Activated CD8-positive, alpha-beta memory T cell treated with anti-CD3 and anti-CD28 coated beads, Interleukin-2, amount 10 ng/mL, durations not matched to agents 7 days and 5 days (primary cell): ENCODE measurements around the gene TMEM240. TPM values are rescaled to one million over a fixed set of nuclear protein-coding genes. Genes with fewer than 3 reads are reported as not detected.

Experiments
- total RNA-seq, 2 experiments: library from RNA; stranded (reverse); gene quantifications; one replicate each; pipeline ENCODE4 v1.2.3, GENCODE V29; 2021

Gene TMEM240
- total RNA-seq, 2 experiments from 2014 or later: 0.38 to 0.61 TPM

Other genes with a start within 250 kb of the TMEM240 start
- gene ACAP3, start 232.7 kb downstream of the TMEM240 start, total RNA-seq: 10 to 100 TPM; 71.7 to 99.9 TPM
- 10 to 100 TPM; 26.3 to 27.2 TPM for gene PUSL1, start 232.0 kb downstream of the TMEM240 start, total RNA-seq
- gene INTS11, start 216.0 kb downstream of the TMEM240 start, total RNA-seq: 100 to 1,000 TPM; 126 to 135 TPM
- 10 to 100 TPM; 17.6 to 18.5 TPM for gene CPTP, start 215.8 kb downstream of the TMEM240 start, total RNA-seq
- under 1 TPM; 0.77 to 0.82 TPM for gene TAS1R3, start 209.3 kb downstream of the TMEM240 start, total RNA-seq
- gene DVL1, start 191.2 kb downstream of the TMEM240 start, total RNA-seq: 10 to 100 TPM; 35.2 to 42.0 TPM
- gene MXRA8, start 182.1 kb downstream of the TMEM240 start, total RNA-seq: under 1 TPM in 1 of 2 experiments, not detected in 1; 0.61 TPM
- 100 to 1,000 TPM; 139 to 141 TPM for gene AURKAIP1, start 165.4 kb downstream of the TMEM240 start, total RNA-seq
- 100 to 1,000 TPM; 120 to 124 TPM for gene CCNL2, start 141.3 kb downstream of the TMEM240 start, total RNA-seq
- gene MRPL20, start 133.3 kb downstream of the TMEM240 start, total RNA-seq: 100 to 1,000 TPM in 1 of 2 experiments, 10 to 100 TPM in 1; 95.2 to 130 TPM
- gene ANKRD65, start 119.3 kb downstream of the TMEM240 start, total RNA-seq: not detected
- gene VWA1, start 104.9 kb downstream of the TMEM240 start, total RNA-seq: under 1 TPM; 0.20 to 0.28 TPM
- gene ATAD3C, start 90.9 kb downstream of the TMEM240 start, total RNA-seq: under 1 TPM; 0.38 to 0.87 TPM
- gene ATAD3B, start 68.9 kb downstream of the TMEM240 start, total RNA-seq: 10 to 100 TPM; 46.5 to 63.3 TPM
- 10 to 100 TPM; 45.1 to 58.9 TPM for gene ATAD3A, start 28.5 kb downstream of the TMEM240 start, total RNA-seq
- gene SSU72, start 34.2 kb upstream of the TMEM240 start, total RNA-seq: 100 to 1,000 TPM; 114 to 132 TPM
- gene FNDC10, start 59.5 kb upstream of the TMEM240 start, total RNA-seq: 1 to 10 TPM; 3.1 to 4.4 TPM
- 10 to 100 TPM; 40.0 to 48.3 TPM for gene MIB2, start 74.9 kb upstream of the TMEM240 start, total RNA-seq
- gene MMP23B, start 91.5 kb upstream of the TMEM240 start, total RNA-seq: 1 to 10 TPM in 1 of 2 experiments, under 1 TPM in 1; 0.79 to 1.2 TPM
- gene CDK11B, start 118.4 kb upstream of the TMEM240 start, total RNA-seq: 10 to 100 TPM; 40.5 to 45.9 TPM
- gene SLC35E2B, start 152.2 kb upstream of the TMEM240 start, total RNA-seq: 10 to 100 TPM; 46.2 to 50.9 TPM
- 100 to 1,000 TPM in 1 of 2 experiments, 10 to 100 TPM in 1; 80.5 to 100 TPM for gene CDK11A, start 183.7 kb upstream of the TMEM240 start, total RNA-seq
- gene NADK, start 237.8 kb upstream of the TMEM240 start, total RNA-seq: 100 to 1,000 TPM in 1 of 2 experiments, 10 to 100 TPM in 1; 97.9 to 100 TPM